Adrenal gland (tissue), 5 donors: ENCODE results near the gene IL10.

Source experiments
- POLR2A ChIP-seq, 2 donors: fragments of 450-650 bp; IDR thresholded peaks; one replicate each; pipeline ENCODE4 v1.6.1; 2017; ENCODE audit warnings: antibody characterized with exemption in 2 of 2, mild to moderate bottlenecking in 2 of 2, moderate library complexity in 1 of 2
- TF ChIP-seq, protein P1 (sequence below), 6 experiments: fragments of 450-650 bp in 4 of 6; fragments of 200-600 bp in 2 of 6; sonication (generic) in 1 of 6; IDR thresholded peaks; 1 replicate in 5 of 6; 2 replicates in 1 of 6; pipeline versions ENCODE4 v1.5.1 to v1.8.0; 2016 to 2021; ENCODE audit warnings: antibody characterized with exemption in 6 of 6, mild to moderate bottlenecking in 2 of 6, moderate library complexity in 1 of 6
- donor health status: DM: no; HTN: no; CAD: no.

DNA sequence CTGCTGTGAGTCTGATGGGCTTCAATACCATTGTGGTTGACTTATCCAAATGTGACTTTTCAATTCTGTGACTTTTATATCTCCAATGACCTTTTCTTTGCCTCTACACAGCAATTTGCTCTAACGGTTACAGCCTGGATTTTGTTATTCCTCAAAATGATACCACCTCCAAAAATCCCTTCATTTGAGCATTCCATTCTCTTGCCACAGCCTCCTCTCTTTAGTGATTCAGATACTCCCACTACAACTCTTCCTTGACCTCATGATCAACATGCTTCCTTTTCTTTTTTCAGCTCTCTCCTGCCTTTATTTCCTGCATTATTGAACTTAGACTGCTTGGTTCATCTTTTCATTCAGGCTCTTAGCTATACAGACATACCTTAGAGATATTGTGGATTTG, 18.3 kb downstream of the IL10 start:
- TF ChIP-seq, protein P1, sequence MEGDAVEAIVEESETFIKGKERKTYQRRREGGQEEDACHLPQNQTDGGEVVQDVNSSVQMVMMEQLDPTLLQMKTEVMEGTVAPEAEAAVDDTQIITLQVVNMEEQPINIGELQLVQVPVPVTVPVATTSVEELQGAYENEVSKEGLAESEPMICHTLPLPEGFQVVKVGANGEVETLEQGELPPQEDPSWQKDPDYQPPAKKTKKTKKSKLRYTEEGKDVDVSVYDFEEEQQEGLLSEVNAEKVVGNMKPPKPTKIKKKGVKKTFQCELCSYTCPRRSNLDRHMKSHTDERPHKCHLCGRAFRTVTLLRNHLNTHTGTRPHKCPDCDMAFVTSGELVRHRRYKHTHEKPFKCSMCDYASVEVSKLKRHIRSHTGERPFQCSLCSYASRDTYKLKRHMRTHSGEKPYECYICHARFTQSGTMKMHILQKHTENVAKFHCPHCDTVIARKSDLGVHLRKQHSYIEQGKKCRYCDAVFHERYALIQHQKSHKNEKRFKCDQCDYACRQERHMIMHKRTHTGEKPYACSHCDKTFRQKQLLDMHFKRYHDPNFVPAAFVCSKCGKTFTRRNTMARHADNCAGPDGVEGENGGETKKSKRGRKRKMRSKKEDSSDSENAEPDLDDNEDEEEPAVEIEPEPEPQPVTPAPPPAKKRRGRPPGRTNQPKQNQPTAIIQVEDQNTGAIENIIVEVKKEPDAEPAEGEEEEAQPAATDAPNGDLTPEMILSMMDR (IDR thresholded peaks at IDR 0.05): no peak
- no peak for TF ChIP-seq POLR2A (IDR thresholded peaks at IDR 0.05)
